Loucy (cell line): ENCODE results near the gene IQSEC1.

ENCODE experiments used
- EZH2phosphoT487 ChIP-seq: fragments of 200-600 bp; IDR thresholded peaks from 2 replicates; pipeline ENCODE4 v1.6.1; 2018; ENCODE audit warnings: antibody characterized with exemption, mild to moderate bottlenecking, moderate library complexity, borderline replicate concordance
- TF ChIP-seq, protein P1 (sequence below): fragments of 200-600 bp; sonication (generic); conservative IDR thresholded peaks from 2 replicates; pipeline ENCODE4 v1.5.1; 2014; ENCODE audit warnings: mild to moderate bottlenecking, antibody characterized with exemption, low read length

DNA sequence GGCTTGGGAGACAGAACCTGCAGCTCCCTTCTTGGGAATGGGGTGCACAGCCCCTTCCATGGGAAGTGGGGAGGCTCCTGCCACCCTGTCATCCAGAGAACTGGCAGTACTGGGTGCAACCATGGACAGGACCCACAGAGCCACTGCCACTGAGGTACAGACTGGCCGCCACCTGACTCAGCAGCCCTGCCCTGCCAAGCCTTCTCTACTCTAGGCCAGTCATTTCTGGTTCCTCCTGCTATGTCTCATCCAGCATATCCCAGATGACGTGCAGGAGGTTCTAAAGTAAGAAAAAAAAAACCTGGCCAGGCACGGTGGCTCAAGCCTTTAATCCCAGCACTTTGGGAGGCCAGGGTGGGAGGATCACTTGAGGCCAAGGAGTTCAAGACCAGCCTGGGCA lies 155.0 kb downstream of the IQSEC1 start:
- TF ChIP-seq, protein P1, sequence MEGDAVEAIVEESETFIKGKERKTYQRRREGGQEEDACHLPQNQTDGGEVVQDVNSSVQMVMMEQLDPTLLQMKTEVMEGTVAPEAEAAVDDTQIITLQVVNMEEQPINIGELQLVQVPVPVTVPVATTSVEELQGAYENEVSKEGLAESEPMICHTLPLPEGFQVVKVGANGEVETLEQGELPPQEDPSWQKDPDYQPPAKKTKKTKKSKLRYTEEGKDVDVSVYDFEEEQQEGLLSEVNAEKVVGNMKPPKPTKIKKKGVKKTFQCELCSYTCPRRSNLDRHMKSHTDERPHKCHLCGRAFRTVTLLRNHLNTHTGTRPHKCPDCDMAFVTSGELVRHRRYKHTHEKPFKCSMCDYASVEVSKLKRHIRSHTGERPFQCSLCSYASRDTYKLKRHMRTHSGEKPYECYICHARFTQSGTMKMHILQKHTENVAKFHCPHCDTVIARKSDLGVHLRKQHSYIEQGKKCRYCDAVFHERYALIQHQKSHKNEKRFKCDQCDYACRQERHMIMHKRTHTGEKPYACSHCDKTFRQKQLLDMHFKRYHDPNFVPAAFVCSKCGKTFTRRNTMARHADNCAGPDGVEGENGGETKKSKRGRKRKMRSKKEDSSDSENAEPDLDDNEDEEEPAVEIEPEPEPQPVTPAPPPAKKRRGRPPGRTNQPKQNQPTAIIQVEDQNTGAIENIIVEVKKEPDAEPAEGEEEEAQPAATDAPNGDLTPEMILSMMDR, result no peak
- TF ChIP-seq EZH2phosphoT487, result no peak
